Measurements from ENCODE around the gene ALDH1A1.

Gene ALDH1A1

GRCh38 chr9:72979405-72980100 lies 26.7 kb upstream of the ALDH1A1 start:
- H3K9ac ChIP-seq (ENCODE audit: low read length) = no peak overlapping the region
- no peaks in the 10 kb centered on the region for H3K79me2 ChIP-seq (ENCODE audit: low read length)
- H4K20me1 ChIP-seq (ENCODE audit: insufficient read depth, low read length) = no peaks in the 10 kb centered on the region
- TF ChIP-seq EZH2 (optimal IDR thresholded peaks at IDR 0.05; ENCODE audit: low read depth, low read length) (no peak), EZH2phosphoT487 (IDR thresholded peaks at IDR 0.05; ENCODE audit: low read length) (no peak)
- TF ChIP-seq, protein P1, sequence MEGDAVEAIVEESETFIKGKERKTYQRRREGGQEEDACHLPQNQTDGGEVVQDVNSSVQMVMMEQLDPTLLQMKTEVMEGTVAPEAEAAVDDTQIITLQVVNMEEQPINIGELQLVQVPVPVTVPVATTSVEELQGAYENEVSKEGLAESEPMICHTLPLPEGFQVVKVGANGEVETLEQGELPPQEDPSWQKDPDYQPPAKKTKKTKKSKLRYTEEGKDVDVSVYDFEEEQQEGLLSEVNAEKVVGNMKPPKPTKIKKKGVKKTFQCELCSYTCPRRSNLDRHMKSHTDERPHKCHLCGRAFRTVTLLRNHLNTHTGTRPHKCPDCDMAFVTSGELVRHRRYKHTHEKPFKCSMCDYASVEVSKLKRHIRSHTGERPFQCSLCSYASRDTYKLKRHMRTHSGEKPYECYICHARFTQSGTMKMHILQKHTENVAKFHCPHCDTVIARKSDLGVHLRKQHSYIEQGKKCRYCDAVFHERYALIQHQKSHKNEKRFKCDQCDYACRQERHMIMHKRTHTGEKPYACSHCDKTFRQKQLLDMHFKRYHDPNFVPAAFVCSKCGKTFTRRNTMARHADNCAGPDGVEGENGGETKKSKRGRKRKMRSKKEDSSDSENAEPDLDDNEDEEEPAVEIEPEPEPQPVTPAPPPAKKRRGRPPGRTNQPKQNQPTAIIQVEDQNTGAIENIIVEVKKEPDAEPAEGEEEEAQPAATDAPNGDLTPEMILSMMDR (IDR thresholded peaks at IDR 0.05; ENCODE audit: low read length) = no peak
- H3K4me1 ChIP-seq (ENCODE audit: low read length) = no peaks in the 10 kb centered on the region
- no peak for DNase-seq
- no peak overlapping the region for H3K4me2 ChIP-seq (ENCODE audit: low read depth, low read length)
- no peaks in the 10 kb centered on the region for H3K36me3 ChIP-seq (replicated peaks; ENCODE audit: insufficient read depth, low read length)
- no peak overlapping the region for H3K27ac ChIP-seq (ENCODE audit: low read length)
- no peaks in the 10 kb centered on the region for H3K27me3 ChIP-seq (replicated peaks; ENCODE audit: insufficient read depth, low read length)
- H3F3A ChIP-seq (ENCODE audit: insufficient read depth, low read length) = no peaks in the 10 kb centered on the region
- H2AFZ ChIP-seq (ENCODE audit: low read length) = no peak overlapping the region
- H3K9me3 ChIP-seq (replicated peaks; ENCODE audit: insufficient read depth, low read length) = no peaks in the 10 kb centered on the region
- no peaks in the 10 kb centered on the region for H3K9me2 ChIP-seq (replicated peaks; ENCODE audit: insufficient read depth, low read length)
- H3K4me3 ChIP-seq (ENCODE audit: low read length) = no peak overlapping the region

- Histone ChIP-seq H3K9me3 (replicated peaks; ENCODE audit: insufficient read depth, low read length) (no peaks in the 10 kb centered on the region), H3K4me3 (ENCODE audit: low read length) (no peak overlapping the region), H3K27ac (ENCODE audit: low read length) (no peak overlapping the region), H3F3A (ENCODE audit: insufficient read depth, low read length) (no peaks in the 10 kb centered on the region), H3K9me2 (replicated peaks; ENCODE audit: insufficient read depth, low read length) (no peaks in the 10 kb centered on the region), H3K36me3 (replicated peaks; ENCODE audit: insufficient read depth, low read length) (no peaks in the 10 kb centered on the region), H3K4me1 (ENCODE audit: low read length) (no peaks in the 10 kb centered on the region), H3K27me3 (replicated peaks; ENCODE audit: insufficient read depth, low read length) (no peaks in the 10 kb centered on the region), H3K4me2 (ENCODE audit: low read depth, low read length) (no peak overlapping the region), H2AFZ (ENCODE audit: low read length) (no peak overlapping the region), H4K20me1 (ENCODE audit: insufficient read depth, low read length) (no peaks in the 10 kb centered on the region), H3K9ac (ENCODE audit: low read length) (no peak overlapping the region), H3K79me2 (ENCODE audit: low read length) (no peaks in the 10 kb centered on the region)
- TF ChIP-seq EZH2 (optimal IDR thresholded peaks at IDR 0.05; ENCODE audit: low read depth, low read length) (no peak), EZH2phosphoT487 (IDR thresholded peaks at IDR 0.05; ENCODE audit: low read length) (no peak)
- TF ChIP-seq, protein P1 (IDR thresholded peaks at IDR 0.05; ENCODE audit: low read length) = no peak
- DNase-seq = no peak
These were observed 25.9 kb upstream of the ALDH1A1 start for GRCh38 chr9:72978744-72979143.

DNA sequence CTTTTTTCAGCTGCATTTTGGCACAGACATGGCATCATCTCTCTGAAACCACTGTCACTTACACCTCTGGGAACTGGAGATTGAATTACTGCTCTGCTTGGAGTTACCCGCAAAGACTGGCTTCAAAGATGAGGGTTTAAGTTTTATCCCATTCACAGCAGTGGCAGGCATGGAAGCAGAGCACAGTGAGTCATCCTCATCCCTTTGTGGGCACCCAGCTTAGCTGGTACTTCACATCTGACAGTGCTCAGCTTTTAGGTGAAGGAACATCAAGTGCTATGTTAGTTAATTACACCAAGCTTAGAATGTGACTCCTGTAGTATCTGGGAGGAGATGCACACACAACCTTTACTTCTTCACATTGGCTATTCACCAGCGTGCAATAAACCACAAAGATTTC lies 24.8 kb upstream of the ALDH1A1 start:
- Histone ChIP-seq H3K27me3 (replicated peaks; ENCODE audit: insufficient read depth, low read length) (no peaks in the 10 kb centered on the region), H3K27ac (ENCODE audit: low read length) (no peak overlapping the region), H3K4me3 (ENCODE audit: low read length) (no peak overlapping the region), H3F3A (ENCODE audit: insufficient read depth, low read length) (no peaks in the 10 kb centered on the region), H2AFZ (ENCODE audit: low read length) (no peak overlapping the region), H3K36me3 (replicated peaks; ENCODE audit: insufficient read depth, low read length) (no peaks in the 10 kb centered on the region), H3K4me1 (ENCODE audit: low read length) (no peaks in the 10 kb centered on the region), H3K9ac (ENCODE audit: low read length) (no peak overlapping the region), H4K20me1 (ENCODE audit: insufficient read depth, low read length) (no peaks in the 10 kb centered on the region), H3K4me2 (ENCODE audit: low read depth, low read length) (no peak overlapping the region), H3K79me2 (ENCODE audit: low read length) (no peaks in the 10 kb centered on the region), H3K9me3 (replicated peaks; ENCODE audit: insufficient read depth, low read length) (no peaks in the 10 kb centered on the region), H3K9me2 (replicated peaks; ENCODE audit: insufficient read depth, low read length) (no peaks in the 10 kb centered on the region)
- DNase-seq = no peak
- no peak for TF ChIP-seq EZH2phosphoT487 (IDR thresholded peaks at IDR 0.05; ENCODE audit: low read length)
- TF ChIP-seq EZH2 (optimal IDR thresholded peaks at IDR 0.05; ENCODE audit: low read depth, low read length) = no peak
- TF ChIP-seq, protein P1 (IDR thresholded peaks at IDR 0.05; ENCODE audit: low read length) = no peak
